GM18507 (cell line): ENCODE data around the gene BCL11A.
A peak's percentile ranks its signal among the peaks of the same experiment; 100 is the strongest.
"Not testable (repeated sequence)": the region's sequence is repeated elsewhere in the genome, so short reads cannot be mapped to it uniquely, and the experiment has no call there.

ENCODE experiments used
- DNase-seq: peaks from one replicate; pipeline ENCODE4 v3.0.0; 2011; ENCODE audit warnings: low read depth; ENCODE audit not compliant: insufficient read length; ENCODE audit errors: extremely low spot score
- FAIRE-seq: peaks from 2 replicates; lab custom pipeline; 2011; peaks lifted over from hg19 to GRCh38; lab: Jason Lieb, UNC

The BCL11A gene

GRCh38 chr2:60423505-60423904 is 129.9 kb downstream of the BCL11A start:
- FAIRE-seq (no peak), DNase-seq (no peak)

DNA sequence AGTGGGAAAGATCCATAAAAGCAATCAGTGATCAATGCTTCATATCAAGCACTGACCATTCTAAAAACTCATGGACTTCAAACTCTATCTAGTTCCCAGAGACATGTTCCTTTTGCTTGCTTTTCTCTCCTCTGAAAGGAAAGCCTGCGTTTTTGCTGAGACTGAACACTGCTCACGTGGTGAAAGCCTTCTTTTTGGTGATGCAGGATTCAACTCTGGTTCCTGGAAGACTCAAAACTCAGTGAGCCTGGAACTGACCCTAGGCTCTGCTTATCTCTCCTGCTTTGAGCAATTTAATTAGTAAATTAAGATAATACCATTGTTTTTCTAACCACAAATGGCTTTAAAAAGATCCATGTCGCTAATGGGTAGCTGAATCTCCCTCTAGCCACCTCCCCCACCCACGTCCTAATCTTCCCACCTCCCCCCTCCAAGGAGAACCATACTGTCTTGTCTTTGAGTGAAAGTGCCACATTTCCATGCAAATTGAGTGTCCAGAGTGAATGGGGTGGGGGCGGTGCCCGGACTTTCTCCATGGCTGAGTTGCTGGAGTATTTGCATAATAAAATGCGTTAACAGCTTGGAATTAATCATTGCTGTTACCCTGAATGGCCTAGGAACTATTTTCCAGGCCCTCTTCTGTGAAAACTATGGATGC is 130.5 kb downstream of the BCL11A start:
- FAIRE-seq (no peak), DNase-seq (no peak)

- FAIRE-seq, DNase-seq: not testable (repeated sequence)
These were observed 136.2 kb downstream of the BCL11A start for GRCh38 chr2:60417210-60417609.

DNA sequence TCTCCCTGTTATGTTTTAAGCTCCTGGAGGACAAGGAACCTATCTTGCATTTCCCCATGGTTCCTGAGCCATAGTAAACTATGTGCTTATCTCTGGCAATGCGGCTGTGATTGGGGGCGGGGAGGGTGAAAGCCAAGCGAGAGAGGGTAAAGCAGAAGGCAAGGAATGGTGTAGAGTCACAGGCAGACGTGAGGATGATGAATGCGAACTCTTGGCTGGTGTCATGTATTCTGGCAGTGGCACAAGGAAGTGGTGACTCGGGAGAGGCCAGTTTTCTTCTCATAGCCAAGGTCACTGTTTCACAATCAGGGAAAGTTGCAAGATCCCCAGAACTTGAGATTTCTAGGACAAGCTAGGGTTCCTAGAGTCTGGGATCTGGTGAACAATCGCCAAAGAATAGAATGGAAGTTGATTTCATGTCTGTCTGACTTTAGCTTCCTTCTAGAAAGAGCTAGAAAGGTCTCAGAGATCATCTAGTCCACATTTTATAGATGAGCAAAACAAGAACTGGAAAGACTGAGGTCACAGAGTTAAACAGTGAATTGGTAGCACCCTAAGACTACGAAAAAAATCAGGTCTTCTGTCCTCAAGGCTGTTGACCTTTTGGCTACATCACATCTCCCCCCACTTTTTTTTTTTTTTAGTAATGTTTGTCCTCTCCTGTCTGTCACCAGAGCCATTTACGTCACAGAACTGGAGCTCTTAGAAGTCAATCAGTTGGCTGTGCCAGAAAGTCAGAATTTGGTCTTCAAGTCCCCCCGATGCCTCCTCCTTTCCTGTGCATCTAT is 137.0 kb downstream of the BCL11A start:
- no peak for DNase-seq
- no peak for FAIRE-seq

- FAIRE-seq (no peak), DNase-seq (no peak)
These were observed 137.6 kb downstream of the BCL11A start for GRCh38 chr2:60415814-60416213.

DNA sequence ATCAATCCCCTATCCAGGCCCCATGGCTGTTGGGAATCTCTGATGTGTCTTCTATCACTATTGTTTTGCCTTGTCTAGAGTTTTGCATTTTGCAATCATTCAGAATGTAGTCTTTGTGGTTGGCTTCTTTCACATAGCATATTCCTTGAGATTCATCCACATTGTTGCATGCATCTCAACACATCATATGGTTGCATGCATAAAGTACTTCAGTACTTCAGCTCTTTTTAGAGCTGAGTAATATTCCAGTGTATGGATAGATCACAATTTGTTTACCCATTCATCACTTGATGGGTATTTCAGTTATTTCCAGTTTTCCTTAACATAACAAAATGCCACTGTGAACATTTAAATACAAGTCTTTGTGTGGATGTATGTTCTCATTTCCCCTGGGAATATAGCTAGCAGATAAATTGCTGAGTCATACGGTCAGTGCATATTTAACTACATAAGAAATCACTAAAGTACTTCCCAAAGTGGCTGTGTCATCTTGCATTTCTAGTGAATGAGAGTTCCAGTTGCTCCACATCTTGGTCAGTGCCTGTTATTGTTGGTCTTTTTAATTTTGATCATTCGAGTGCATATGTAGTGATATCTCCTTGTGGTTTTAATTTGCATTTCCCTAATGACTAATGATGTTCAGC is 138.8 kb downstream of the BCL11A start:
- FAIRE-seq (no peak), DNase-seq (no peak)

DNA sequence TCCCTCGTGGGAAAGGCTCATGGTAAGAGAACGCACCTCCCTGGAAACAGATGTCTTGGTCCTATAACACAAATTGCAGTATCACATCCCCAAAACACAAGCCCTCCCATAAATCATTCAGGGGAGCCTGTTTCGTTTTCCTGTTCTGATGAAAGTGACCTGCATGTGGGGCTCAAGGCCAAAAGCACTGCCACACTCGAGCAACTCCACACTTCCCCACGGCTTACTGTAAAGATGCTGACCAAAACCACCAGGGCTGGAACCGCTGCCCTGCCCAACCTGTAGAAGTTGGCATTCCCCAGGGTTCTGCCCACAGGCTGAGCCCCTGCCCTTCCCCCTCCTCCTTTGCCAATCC is 139.7 kb downstream of the BCL11A start:
- FAIRE-seq (peak; percentile 70), DNase-seq (peak; percentile 12)

- no peak for FAIRE-seq
These were observed 140.2 kb downstream of the BCL11A start for GRCh38 chr2:60413069-60413813.

GRCh38 chr2:60412620-60413019 is 140.8 kb downstream of the BCL11A start:
- DNase-seq (no peak), FAIRE-seq (no peak)

More at GRCh38 chr2:60413069-60413813, 140.2 kb downstream of the BCL11A start:
- no peak for DNase-seq

GRCh38 chr2:60412027-60412426 is 141.4 kb downstream of the BCL11A start:
- FAIRE-seq, result no peak
- no peak for DNase-seq

- DNase-seq, result no peak
- FAIRE-seq, result no peak
These were observed 142.2 kb downstream of the BCL11A start for GRCh38 chr2:60411295-60411694.

- DNase-seq (no peak), FAIRE-seq (no peak)
These were observed 142.9 kb downstream of the BCL11A start for GRCh38 chr2:60410456-60411146.

GRCh38 chr2:60409531-60409871 is 144.0 kb downstream of the BCL11A start:
- DNase-seq (no peak), FAIRE-seq (no peak)

DNA sequence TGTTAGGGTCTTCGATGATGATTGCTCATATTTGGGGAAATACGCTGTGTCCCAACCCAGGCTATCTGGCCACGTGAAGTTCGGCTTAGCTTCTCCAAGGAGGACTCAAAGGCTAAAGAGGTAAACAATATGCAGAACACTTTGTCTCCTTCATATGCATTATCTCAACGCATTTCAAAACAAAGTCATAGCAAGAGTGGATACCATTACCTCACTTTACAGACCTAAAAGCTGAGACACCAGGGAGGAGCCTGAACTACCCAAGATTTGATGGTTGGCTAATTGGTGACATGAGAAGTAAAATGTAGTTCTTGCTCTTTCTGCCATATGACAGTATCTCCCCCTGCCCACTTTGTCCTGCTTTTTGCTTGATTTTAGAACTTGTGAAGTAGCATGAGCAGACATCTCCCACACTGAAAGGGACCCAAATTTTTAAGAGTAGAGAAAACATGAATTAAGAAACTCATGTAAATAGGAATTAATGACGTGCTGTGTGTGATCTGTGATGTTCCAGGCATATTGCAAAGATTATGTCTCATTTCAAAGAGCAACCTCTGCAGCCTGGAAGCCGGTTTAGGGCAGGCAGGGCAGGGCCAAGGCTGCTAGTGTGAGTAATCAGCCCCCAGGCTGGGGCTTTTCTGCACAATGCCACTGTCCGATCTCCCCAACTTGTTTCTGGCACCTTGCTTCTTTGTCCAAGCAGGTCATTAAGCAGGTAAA is 144.5 kb downstream of the BCL11A start:
- FAIRE-seq, result no peak
- DNase-seq, result no peak

DNA sequence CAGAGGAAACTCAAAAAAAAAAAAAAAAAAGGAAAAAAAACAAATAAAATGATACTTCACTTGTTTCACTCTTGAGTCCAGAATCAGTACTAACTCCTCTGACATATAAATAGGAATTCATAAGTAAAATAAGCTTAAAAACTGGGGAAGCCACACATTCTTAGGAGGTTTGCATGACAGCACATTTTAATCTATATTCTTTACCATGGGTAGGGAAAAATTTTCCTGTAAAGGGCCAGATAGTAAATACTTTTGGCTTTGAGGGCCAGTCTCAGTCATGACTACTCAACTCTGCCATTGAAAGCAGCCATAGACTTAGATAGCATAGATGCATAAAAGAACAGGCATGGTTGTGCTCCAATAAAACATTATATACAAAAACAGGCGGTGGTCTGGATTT is 145.2 kb downstream of the BCL11A start:
- no peak for DNase-seq
- FAIRE-seq, result no peak

GRCh38 chr2:60407398-60407797 is 146.1 kb downstream of the BCL11A start:
- DNase-seq, result no peak
- no peak for FAIRE-seq

DNA sequence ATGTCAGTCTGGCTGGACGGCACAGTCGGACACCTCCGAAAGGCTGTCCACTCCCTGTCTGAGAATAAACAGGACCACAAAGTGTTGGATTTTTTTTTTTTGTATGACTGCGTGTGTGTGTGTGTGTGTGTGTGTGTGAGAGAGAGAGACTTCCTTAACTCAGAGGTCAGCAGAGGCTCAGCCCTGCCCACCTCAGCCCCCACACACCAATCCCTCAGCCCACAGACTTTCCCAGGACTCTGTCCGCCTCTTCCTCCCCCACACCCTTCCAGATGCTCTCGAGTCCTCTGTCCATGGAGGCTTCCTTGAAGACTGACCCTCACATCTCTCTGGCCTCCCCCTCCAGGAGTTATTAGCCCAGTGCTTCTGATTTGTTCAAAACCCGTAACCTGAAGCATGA is 147.3 kb downstream of the BCL11A start:
- DNase-seq (no peak), FAIRE-seq (no peak)

DNA sequence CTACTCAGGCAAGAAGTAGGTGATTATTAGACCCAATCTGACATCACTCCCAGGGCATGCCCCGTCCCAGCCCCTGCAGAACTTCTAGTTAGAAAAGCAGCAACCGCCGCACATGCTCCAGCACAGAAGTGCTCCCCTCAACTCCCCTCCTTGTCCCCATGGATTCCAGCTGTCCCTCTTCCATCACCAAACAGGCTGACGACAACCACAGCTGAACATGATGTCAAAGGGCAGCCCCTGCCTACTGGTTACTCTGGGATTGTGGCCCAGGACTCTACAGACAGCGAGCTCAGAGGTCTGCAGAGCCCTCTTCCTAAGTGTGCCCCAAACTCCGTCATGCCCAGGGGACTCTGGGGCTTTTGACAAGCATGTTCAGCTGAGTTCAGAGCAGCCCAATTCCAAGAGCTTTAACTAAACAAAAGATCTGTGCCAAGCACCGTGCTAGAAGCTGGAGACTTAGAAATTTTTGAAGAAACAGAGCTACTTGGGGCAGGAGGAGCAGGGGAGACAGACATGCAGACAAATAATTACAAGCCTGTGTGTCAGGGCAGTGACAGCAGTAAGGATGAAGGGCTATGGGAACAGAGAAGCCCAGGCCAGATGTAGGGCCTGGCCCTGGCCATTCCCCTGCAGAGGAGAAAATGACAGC is 148.1 kb downstream of the BCL11A start:
- FAIRE-seq, result no peak
- no peak for DNase-seq
